Stimulated activated CD8-positive, alpha-beta memory T cell treated with anti-CD3 and anti-CD28 coated beads, Interleukin-15, amount 100 ng/mL, for 4 hours (primary cell): ENCODE data around the gene RAB7A.
"Not testable (repeated sequence)": the region's sequence is repeated elsewhere in the genome, so short reads cannot be mapped to it uniquely, and the experiment has no call there.

ENCODE experiments used
- DNase-seq, 2 donors: peaks; one replicate each; pipeline ENCODE4 v3.0.0-alpha.2; 2020; ENCODE audit warnings: low read depth in 2 of 2

Gene RAB7A

GRCh38 chr3:128710816-128711433 lies 15.1 kb upstream of the RAB7A start:
- no peak for DNase-seq

DNA sequence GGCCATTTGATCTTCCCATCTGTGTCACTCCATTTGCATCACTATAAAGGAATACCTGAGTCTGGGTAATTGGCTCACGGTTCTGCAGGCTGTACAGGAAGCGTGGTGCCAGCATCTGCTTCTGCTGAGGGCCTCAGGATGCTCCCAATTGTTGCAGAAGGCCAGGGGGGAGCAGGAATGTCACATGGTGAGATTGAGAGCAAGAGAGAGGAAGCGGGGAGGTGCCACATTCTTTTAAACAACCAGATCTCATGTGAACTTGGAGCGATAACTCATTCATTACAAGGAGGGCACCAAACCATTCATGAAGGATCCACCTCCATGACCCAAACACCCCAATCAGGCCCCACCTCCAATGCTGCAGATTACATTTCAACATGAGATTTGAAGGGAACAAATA lies 13.1 kb upstream of the RAB7A start:
- DNase-seq: no peak

GRCh38 chr3:128714887-128715491 lies 11.0 kb upstream of the RAB7A start:
- DNase-seq: no peak

GRCh38 chr3:128718892-128719291 lies 7.1 kb upstream of the RAB7A start:
- not testable (repeated sequence) for DNase-seq

GRCh38 chr3:128720891-128721290 lies 5.1 kb upstream of the RAB7A start:
- DNase-seq: no peak

GRCh38 chr3:128723477-128723876 lies 2.5 kb upstream of the RAB7A start:
- DNase-seq: no peak

GRCh38 chr3:128725547-128726022 lies 398 bp upstream of the RAB7A start:
- no peak for DNase-seq

GRCh38 chr3:128727059-128727458 lies 1.1 kb downstream of the RAB7A start:
- no peak for DNase-seq

GRCh38 chr3:128727485-128727884 lies 1.5 kb downstream of the RAB7A start:
- no peak for DNase-seq

- DNase-seq: no peak
Measured at GRCh38 chr3:128727996-128728395, 2.0 kb downstream of the RAB7A start.

DNA sequence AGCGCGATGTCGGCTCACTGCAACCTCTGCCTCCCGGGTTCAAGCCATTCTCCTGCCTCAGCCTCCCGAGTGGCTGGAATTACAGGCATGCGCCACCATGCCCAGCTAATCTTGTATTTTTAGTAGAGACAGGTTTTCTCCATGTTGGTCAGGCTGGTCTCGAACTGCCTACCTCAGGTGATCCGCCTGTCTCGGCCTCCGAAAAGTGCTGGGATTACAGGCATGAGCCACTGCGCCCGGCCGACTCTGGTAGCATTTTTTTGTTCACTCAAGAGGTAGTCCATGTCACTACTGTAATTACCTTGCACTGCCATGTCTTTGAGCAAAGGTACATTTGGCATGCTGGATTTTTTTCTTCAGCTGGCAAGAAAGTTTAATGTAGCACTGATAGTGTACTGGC lies 2.5 kb downstream of the RAB7A start:
- not testable (repeated sequence) for DNase-seq

GRCh38 chr3:128730471-128730870 lies 4.5 kb downstream of the RAB7A start:
- DNase-seq: no peak

DNA sequence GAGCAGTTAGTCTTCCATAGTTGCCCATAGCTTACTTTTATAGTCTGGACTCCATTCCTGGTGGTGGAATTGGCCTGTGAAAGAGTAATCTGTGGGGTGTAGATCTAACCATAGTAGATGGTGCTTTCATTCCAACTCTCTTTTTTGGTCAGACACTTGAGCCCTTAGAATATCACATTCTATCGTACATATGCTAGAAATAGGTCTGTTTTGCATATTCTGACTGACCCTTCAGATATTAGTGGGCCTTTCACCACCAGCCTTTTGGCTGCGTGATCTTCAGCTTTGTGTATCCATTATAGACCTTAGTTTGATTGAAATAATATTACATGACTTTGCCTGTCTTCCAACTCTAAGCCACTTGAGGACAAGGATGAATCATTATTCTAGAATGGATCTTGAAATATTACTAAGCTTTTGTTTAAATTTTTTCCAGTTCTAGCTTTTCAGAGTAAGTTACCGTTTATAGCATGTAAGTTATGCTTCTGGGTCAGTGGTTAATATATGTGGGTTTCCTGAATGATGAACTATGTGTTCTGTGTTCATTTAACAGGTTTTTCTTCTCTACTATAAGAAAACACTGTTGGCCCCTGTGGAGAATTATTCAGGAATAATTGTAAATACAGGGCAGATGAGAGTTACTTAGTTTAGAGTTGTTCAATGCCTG lies 8.7 kb downstream of the RAB7A start:
- no peak for DNase-seq

DNA sequence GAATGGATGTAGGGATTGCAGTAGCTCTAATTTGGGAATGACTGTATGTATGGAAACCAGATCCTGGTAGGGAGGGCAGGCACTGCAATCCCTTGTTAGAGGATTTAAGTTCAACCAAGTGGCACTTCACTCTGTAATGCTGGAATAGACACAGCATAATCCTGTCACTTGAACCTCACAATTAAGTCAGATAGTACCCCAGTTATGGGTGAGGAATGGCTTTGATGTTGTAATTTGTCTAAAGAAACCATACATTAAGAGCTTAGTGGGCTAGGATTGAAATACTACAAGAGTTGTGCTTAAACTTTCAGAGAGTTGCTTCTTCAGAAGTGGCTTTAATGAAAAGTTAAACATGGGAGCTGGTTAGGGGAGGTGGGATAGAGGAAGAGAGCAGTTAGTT lies 9.3 kb downstream of the RAB7A start:
- DNase-seq: no peak

- DNase-seq: no peak
Measured at GRCh38 chr3:128735884-128736283, 9.9 kb downstream of the RAB7A start.

DNA sequence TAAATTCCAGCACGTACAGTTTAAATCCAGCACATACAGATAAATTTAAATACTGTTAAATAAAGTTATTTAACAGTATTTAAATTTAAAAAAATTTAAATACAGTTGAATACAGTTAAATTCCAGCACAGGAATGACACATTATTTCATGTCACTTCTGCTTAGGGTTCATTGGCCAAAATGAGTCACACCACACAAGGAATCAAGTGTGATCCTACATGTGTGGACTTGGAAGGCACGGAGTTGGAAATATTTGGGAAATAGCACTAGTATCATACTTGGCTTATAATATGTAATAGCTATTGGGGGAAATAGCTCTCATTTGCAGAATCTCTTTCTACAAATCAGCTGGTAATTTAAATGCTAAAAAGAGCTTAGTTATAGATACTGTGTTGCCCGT lies 10.6 kb downstream of the RAB7A start:
- no peak for DNase-seq

DNA sequence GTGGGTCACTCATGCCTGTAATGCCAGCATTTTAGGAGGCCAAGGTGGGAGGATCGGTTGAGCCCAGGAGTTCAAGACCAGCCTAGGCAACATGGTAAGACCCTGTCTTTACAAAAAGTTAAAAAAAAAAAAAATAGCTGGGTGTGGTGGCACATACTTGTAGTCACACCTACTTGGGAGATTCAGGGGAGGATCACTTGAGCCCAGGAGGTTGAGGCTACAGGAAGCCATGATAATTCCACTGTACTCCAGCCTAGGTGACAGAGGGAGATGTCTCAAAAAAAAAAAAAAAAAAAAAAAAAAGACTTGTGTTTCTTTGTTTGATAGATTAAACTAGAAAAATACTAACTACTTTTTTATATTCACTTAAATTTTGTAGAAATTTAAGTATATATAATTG lies 14.6 kb downstream of the RAB7A start:
- DNase-seq: no peak

- no peak for DNase-seq
Measured at GRCh38 chr3:128742821-128743594, 17.0 kb downstream of the RAB7A start.

- DNase-seq: no peak
Measured at GRCh38 chr3:128745742-128746141, 19.8 kb downstream of the RAB7A start.

- DNase-seq: no peak
Measured at GRCh38 chr3:128746881-128747280, 20.9 kb downstream of the RAB7A start.

DNA sequence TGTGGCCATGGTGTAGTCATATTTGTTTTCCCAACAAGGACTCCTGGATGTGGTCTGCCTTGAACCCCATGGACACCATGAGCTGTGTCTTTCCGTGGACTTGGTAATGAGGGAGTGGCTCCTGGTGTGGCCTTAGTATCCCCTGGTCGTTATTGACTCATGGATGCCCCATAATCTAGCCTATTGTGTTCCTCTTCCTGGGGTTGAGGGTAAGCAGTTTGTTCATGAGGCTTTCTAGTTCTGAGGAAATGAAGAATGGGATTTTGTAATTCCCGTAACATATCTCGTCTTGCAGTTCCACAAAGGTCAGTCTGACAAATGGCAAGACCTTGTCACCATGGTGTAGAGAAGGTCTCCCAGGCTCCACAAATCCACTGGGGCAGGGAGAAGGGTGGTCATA lies 22.6 kb downstream of the RAB7A start:
- no peak for DNase-seq

- no peak for DNase-seq
Measured at GRCh38 chr3:128749035-128749434, 23.1 kb downstream of the RAB7A start.
